Islet of Langerhans (tissue), 1 donor: Measurements from ENCODE around the gene ATP6V1C2.
"Not testable (repeated sequence)": the region's sequence is repeated elsewhere in the genome, so short reads cannot be mapped to it uniquely, and the experiment has no call there.

Source experiments
- FAIRE-seq: peaks from one replicate; lab custom pipeline; 2011; peaks lifted over from hg19 to GRCh38; lab: Jason Lieb, UNC

Gene ATP6V1C2

GRCh38 chr2:10786240-10786982, 65.0 kb downstream of the ATP6V1C2 start:
- no peak for FAIRE-seq

DNA sequence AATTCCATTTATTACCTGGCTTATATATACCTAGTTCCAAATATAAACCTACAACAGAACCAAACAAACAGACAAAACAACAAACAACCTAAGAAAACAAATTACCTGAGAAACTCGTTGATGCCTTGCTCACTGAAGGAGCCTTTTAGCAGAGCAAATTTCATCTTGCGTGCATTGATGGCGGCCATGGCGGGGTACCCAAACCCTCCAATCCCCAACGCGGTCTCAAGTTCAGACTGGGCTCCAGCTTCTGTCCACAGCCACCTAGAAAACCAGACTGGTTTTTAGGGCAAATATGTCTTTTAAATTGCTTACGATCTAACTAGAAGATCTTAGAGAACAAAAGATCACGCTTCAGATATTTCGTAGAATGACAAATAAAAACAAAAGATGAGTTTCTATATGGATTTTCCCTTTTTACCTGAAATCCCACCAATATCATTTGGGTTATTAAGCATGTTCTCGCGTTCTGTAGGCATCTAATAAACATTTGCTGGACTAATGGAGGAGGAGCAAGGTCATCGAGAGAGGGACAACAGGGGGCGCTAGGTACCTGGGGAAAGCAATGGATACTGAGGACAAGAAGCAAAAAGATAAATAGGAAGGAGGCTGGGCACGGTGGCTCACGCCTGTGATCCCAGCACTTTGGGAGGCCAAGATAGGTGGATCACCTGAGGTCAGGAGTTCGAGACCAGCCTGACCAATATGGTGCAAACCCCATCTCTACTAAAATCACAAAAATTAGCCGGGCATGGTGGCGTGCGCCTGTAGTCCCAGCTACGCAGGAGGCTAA, 65.9 kb downstream of the ATP6V1C2 start:
- FAIRE-seq: no peak

GRCh38 chr2:10788855-10789254, 67.4 kb downstream of the ATP6V1C2 start:
- no peak for FAIRE-seq

- no peak for FAIRE-seq
These were observed 69.0 kb downstream of the ATP6V1C2 start for GRCh38 chr2:10790228-10790973.

- no peak for FAIRE-seq
These were observed 70.7 kb downstream of the ATP6V1C2 start for GRCh38 chr2:10792001-10792634.

DNA sequence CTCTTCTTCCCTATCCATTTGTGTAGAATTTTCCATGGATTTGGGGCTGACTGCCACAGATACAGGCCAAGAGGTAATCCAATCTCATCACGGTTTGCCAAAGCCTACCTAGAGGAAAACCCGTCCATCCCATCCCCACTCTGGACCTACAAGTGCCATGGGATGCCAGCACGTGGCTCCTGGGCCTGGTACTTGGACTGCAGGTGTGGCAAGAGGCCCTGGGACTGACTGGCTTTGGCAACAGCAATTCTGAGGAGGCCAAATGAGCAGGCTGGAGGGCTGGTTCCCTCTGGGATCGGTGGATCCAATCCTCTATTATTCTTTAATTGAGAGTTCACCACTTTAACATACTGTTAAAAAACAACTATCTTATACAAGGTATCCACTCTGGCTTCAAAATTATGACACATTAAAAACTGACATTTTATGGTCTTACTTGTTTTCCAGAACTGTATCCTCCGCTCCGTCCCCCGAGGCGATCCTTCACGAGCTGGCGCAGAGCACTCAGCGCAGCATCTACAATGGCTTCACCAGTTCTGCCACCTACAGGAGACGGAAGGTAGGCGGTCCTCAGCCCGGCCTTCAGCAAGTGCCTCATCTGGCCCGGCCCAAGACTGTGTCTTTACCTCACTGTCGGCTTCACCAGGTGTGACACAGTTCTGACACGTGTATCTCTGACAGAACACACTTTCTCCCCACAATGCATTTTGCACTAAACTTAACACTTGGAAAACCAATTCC, 71.4 kb downstream of the ATP6V1C2 start:
- FAIRE-seq: no peak

- no peak for FAIRE-seq
These were observed 72.4 kb downstream of the ATP6V1C2 start for GRCh38 chr2:10793816-10794215.

GRCh38 chr2:10794876-10795275, 73.4 kb downstream of the ATP6V1C2 start:
- no peak for FAIRE-seq

- FAIRE-seq: no peak
These were observed 74.1 kb downstream of the ATP6V1C2 start for GRCh38 chr2:10795508-10796046.

DNA sequence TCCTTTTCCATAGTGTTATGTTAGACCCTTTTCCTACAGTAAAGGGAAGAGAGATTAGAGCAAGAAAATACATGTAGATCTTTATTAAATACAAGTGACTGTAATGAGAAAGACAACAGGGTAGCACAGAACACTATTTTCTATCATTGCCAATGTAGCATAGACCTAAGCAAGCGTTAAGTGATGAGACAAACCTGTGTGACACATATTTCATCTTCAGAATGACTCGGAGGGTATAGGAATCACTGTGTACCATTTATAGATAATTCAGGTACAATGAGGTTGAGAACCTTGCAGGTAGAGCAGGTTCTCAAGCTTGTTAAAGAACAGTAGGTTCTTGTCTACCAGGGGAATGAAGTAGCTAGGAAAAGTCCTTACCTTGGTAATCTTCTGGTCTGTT, 75.3 kb downstream of the ATP6V1C2 start:
- no peak for FAIRE-seq

DNA sequence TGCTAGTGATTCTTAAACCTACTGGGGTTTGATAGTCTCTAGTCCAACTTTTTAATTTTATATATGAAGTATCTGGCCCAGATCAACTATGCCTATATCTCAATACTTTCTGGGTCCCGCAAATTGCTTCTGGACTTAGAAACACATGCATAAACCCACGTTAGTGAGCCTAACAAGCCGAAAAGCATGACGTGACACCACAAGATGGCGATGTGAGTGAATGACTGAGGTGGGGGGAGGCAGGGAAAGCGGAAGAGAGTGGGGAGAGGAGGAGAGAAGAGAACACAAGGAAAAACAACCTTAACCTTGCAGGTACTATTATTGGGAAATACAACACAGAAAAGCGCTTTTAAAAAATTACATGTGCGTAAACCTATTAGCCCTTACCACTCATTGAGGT, 77.4 kb downstream of the ATP6V1C2 start:
- FAIRE-seq: no peak

DNA sequence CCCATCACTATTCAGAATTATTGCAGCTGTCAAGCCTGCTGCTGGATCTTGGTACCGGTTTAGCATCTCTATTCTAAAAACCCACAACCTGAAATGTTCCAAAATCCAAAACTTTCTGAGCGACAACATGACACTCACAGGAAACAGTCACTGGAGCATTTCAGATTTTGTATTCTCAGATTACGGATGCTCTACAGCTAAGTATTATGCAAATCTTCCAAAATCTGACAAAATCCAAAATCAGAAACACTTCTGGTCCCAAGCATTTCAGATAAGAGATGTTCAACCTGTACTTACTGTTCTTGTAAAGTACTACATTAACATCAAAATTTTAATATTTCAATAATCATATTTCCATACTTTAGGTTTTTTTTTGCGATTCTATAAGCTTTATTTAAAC, 78.7 kb downstream of the ATP6V1C2 start:
- no peak for FAIRE-seq

- FAIRE-seq: no peak
These were observed 81.2 kb downstream of the ATP6V1C2 start for GRCh38 chr2:10802657-10803056.

DNA sequence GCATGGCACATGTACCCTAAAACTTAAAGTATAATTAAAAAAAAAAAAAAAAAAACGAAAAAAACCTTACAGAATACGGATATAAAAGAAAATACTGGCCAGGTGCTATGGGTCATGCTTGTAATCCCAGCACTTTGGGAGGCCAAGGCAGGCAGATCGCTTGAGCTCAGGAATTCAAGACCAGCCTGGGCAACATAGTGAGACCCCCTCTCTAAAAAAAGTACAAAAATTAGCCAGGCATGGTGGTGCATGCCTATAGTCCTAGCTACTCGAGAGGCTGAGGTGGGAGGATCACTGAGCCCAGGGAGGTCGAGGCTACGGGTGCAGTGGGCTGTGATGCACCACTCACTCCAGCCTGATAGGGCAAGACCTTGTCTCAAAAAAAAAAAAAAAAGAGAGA, 84.6 kb downstream of the ATP6V1C2 start:
- not testable (repeated sequence) for FAIRE-seq

DNA sequence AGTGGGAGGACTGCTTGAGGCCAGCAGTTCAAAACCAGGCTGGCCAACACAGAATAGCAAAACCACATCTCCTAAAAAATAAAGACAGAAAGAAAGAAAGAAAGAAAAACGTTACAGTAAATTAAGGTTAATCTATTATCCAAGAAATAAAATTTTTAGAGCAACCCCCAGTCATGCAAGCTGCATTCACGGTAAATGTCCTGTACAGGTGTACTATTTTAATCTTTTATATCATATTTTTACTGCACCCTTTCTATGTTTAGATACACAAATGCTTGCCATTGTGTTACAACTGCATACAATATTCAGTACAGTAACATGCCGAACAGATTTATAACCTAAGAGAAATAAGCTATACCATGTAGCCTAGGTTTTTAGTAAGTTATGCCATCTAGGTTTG, 85.1 kb downstream of the ATP6V1C2 start:
- no peak for FAIRE-seq

- FAIRE-seq: no peak
These were observed 89.1 kb downstream of the ATP6V1C2 start for GRCh38 chr2:10810202-10811161.

- FAIRE-seq: no peak
These were observed 90.1 kb downstream of the ATP6V1C2 start for GRCh38 chr2:10811517-10811916.

- FAIRE-seq: no peak
These were observed 91.1 kb downstream of the ATP6V1C2 start, which contains the start of gene PDIA6 for GRCh38 chr2:10812362-10813162. PDIA6 (minus strand) TSS chr2:10812785; CDS start chr2:10812696, 89 bp downstream.
